DMS153 (cell line): Measurements from ENCODE around the gene HOXC11.

Experiments used
- DNase-seq: peaks from one replicate; lab custom pipeline; 2025; lab: John Stamatoyannopoulos, UW

HOXC11 gene

DNA sequence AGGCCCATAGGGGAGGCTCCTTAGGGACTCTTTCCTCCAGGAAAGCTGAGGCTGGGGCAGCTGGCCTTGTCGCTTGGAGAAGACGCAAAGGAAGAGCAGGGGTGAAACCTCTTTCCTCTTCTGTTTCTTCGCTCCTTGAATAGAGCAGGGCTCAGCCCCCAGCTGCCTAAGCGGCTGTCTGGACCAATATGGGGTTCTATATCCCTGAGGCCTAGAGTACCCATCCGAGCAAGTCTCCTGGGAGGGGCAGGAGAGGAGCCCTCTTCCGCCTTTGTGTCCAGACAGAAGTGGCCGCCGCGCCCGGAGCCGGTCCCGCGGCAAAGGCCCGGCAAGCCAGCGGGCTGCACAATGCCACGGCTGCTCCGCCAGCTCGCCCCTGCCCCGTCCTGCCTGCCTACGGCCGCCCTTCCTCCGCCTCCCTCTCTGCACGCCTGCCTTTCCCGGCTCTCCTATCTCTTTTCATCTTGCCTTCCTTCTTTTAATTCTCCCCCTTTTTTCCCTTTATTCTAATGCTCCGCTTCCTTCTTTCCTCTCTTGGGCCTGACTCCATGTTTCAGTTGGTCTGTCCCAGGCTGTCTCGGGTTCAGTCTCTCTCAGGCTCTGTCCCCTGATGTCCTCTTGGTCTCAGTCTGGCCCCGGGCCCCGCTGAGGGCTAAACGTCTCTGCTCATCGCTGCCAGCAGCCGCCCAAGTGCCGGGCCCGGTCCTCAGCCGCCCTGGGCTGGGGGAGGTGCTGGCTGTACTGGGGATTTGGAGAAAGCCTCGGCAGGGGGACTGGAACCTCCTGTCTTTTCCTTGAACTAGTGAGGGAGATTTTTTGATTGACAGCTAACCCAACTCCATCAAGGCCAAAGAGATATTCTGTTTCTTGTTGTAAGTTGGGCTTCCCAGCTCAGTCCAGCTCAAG is 24.5 kb downstream of the HOXC11 start:
- DNase-seq: no peak

DNA sequence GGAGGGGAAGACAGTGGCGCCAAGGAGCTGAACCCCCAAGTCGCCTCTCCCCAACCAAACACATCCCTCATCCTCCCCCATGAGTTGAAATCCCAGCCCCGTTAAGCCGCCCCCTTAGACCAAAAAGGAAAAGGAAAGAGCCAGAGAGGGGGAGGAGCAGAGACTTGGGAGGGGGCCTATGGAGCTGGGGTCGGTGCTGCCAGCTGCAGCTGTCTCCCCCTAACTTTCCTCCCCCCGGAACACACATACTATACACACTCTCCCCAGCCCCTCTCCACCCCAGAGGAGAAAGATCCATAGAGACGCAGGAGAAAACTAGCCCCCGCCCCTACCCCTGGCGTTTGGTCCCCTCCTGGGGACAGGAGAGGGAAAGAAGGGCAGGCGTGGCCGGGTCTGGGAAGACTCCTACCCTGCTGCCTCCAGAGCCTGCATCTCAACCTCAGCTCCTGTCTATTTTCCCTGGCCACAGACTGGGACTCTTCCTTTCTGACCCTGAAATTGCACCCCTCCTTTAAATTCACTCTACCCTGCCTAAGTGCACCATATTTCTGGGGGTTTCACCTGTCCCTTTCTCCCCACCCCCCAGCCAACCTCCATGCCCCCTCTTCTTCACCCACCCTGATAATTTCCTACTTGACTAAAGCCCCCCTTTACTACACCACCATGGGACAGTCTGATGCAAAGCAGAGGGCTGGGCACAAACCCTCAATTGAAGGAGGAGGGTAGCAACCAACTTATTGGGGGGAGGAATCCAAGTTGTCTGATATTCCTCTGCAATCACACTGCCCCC is 25.4 kb downstream of the HOXC11 start:
- DNase-seq: no peak

DNA sequence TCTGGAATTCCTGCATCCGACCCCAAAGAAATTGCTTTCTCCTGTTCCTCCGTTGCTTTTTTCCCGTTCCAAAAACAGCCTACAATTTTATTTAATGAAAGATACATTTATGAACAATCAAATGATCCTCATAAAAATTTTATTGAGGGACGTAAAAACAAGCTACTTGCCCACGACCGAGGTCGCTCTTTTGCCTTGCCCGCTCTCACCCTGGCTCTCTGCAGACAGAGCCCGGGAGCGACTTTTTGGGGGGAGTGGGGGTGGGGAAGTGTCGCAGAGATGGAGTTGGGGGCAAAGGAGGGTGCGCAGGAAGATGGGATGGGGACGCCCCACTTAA is 25.9 kb downstream of the HOXC11 start:
- DNase-seq: no peak

DNA sequence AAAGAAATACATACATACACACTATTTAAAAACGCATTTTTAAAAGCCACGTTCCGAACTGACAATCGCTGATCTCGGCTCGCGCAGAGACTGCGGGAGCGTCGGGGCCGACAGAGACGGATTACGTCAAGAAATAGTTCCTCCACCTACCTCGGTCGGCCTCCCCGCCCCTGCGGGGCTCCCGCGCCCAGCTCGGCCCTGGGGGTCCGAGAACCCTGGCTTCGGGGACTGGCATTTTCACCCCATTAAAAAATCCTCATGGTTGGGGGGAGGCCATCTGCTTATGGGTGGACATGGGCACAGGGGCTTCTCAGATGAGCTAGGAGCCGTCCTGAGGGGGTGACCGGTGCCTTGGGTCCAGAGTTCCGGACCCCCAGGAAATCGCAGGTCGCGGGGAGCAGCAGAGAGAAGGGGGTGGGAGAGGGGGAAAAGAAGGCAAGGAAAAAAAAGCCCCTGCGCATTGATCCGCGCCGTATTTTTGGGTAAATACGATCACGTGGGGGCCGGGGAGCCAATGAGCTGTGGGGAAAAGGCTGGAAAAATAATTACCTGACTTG is 26.7 kb downstream of the HOXC11 start:
- no peak for DNase-seq

DNA sequence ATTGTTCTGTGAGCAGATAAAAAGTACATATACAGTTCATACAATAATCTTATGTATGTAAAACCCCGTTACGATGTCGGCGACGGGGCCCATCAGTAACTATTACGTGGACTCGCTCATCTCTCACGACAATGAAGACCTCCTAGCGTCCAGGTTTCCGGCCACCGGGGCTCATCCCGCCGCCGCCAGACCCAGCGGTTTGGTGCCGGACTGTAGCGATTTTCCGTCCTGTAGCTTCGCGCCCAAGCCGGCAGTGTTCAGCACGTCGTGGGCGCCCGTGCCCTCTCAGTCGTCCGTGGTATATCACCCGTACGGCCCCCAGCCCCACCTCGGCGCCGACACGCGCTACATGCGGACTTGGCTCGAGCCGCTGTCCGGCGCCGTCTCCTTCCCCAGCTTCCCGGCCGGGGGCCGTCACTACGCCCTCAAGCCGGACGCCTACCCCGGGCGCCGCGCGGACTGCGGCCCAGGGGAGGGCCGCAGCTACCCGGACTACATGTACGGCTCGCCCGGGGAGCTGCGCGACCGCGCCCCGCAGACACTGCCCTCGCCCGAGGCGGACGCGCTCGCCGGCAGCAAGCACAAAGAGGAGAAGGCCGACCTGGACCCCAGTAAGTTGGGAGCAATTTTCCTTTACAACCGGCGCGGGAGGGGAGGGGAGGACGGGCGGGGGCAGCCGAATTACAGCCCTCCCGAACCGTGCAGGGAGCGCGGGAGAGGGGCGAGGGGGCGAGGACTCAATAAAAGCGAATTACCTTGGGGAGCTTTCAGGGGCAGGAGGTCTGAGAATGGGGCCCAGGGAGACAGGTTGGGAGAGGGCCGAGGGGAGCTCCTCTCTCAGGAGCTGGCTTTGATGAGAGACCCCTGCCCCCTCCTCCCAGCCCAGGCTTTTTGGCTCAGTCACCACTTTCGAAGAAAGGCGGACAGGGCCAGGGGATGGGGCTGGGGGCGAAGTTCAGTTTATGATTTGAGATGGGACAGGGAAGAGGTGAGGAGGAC is 27.5 kb downstream of the HOXC11 start, which contains the start of gene HOXC9:
HOXC9 (plus strand) TSS at position 46 of the 999 bp plus-strand sequence; CDS start at position 74, 28 bp downstream.
- no peak for DNase-seq

DNA sequence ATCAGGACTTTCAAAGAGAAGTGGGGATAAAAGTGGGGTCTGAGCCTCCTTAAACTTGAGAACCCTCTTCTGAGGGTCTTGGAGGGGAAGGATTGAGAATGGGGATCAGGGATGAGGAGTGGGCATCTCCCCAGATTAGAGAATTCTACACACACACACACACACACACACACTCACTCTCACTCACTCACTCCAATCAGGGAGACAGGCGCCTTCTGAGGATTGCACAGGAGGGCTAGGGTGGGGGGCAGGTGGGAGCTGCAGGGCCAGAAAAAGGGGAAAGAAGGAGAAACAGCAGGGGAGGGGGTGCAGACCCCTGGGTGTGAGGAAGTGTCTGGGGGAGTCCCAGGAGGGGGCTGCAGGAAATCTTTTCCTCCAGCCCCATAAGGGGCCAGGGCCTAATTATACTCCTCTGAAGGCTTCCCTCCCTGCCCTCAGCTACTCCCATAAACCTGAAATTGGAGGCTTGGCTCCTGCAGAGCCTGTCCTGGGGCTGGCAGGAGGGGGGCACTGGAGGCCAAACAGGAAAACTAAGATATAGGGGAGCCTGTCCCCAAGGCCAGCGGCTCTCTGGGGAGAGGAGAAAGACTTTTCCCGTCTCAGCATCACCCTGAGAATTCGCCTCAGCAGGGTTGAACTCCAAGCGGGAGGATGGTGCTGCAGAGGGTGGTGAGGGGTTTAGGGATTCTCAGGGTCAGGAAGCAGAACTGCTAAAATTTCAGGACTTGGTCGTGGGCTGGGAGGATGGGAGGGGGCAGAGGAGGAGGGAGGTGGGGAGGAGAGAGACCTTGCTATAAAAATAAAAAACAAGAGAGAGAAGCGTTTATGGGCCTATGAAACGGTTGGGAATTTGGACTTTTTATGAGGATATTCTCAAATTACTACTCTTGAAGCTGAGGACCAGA is 28.6 kb downstream of the HOXC11 start:
- no peak for DNase-seq

DNA sequence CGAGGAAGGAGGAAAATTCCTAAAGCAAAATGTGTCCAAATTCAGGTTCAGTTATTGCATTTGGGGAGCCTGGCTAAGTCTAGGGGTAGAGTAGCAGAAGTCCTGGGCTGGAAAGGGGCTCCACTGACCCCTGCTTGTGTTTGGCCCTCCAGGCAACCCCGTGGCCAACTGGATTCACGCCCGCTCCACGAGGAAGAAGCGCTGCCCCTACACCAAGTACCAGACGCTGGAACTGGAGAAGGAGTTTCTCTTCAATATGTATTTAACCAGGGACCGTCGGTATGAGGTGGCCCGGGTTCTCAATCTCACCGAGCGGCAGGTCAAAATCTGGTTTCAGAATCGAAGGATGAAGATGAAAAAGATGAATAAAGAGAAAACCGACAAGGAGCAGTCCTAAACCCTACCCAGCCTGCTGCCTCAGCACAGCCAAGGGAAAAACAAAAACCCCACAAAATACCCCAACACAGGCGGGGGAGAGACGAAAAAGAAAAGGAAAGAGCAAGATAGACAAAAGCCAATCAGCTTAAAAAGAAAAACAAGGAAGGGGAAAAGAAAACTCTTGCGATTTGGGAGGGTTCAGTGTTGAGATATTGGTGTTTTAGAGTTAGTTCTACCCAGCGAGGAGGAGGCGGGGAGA is 29.5 kb downstream of the HOXC11 start:
- DNase-seq: no peak

DNA sequence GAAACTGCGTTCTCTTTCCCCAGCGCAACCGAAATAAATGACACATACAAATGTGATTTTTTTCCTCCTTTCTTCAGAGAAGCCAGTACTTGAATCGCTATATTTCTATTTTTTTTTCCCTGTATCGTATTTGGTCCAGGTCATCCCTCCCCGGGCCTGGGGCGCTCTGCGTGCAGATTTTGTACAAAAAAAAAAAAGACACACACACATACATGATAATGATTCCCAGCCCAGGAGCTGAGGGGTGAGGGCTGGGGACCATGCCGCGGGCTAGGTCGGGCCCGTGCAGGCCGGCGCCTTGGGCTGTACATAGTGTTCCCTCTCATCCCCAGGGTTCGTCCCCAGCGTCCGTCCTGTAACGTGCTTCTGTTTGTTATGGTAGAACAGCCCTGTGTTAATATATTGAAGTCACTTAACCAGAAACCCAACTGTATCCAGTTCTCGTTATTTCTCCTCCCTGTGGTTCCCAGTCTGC is 30.0 kb downstream of the HOXC11 start:
- no peak for DNase-seq

DNA sequence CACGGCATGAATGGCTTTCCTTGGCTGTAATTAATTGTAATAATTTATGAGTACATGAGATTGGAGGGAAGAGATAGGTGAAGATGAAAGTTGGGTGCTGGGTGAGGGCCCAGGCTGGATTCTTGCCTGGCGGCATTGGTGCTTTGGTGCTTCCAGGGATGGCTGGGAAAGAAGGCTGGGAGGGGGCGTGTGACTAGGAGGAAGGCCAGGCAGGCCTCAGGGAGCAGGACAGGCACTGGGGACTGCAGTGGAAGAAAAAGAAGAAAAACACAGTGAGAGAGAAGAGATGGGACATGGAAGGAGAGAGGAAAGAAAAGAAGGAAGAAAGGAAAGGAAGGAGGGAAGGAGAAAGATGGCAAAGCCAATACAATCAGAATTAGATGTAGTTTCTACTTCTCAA is 30.7 kb downstream of the HOXC11 start:
- no peak for DNase-seq

DNA sequence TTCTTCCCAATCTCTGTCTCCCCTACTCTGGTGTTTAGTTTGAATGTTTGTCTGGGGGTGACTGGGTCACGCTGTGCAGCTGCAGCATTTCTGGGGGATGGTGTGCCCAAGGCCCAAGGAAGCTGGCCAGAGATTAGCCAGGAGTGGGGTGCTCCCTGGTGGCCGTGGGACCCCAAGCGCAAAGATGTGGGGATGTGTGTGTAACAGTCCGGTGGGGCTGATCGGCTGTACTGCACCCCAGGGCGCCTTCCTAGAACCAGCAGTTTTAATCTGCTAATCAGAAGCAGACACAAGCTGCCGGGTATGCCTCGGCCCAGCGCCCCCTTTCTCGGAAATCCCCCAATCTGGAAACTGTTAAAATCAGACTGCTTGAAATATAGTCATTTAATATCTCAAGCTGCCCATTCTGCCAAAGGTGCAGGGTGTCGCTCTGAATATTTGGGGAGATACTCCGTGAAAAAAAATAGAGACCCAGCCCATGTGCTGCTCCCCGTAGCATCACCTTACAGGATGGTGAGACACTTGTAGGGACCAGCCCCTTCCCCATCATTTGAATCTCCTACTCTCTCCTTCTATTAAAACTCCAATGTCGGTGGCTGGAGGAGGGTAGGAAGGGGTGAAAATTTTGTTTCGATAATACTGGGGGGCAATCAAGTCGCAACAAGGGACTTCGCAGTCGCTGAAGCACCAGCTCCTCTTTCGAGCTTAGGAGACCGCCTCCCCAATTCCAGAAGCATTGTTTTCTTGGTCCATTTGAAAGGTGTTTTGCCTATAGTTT is 31.3 kb downstream of the HOXC11 start:
- DNase-seq: no peak

DNA sequence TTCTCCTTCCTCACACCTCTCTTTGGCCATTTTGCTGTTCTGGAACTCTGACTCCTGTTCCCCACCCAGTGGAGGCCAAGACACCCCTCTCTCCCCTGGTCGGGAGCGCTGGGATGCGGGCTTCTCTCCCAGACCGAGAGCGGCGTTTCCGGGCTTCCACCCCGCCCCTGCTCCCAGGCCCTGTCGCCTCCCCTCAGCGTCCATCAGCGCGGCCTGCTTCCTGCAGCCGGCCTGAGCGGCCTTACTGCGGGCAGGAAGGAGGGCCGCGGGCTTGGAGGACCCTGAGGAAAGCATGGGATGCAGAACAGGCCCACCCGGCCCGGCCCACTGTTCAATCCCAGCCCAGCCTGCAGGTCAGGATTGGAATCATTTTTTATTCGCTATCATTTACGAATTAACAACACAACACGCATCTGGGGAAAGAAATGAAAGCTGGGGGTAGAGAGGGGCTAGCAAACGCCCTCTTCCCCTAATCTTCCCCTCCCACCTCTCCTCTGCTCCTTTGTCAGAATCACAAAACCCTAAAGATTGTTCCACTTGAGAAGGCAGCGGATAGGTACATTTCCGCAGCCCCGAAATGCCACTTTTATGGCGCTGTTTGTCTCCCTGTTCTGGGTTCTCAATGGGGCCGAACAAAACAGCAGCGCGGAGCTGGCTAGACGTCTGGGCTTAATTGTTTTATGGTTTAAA is 32.1 kb downstream of the HOXC11 start:
- peak; percentile 13 for DNase-seq

DNA sequence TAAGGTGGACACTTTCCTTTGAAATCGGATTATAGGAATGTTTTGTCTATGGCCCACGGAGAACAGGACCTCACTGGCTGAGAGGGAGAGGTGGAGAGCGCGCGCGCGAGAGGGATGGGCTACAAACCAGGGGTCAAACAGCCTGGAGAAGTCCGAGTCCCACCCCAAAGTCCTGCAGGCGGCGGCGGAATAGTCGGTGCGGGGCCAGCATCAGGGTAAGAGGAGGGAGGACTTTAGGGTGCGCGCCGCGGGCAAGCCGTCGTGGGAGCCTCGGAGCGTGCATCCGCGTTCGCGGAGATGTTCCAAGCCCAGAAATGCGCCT is 32.6 kb downstream of the HOXC11 start:
- DNase-seq: no peak

DNA sequence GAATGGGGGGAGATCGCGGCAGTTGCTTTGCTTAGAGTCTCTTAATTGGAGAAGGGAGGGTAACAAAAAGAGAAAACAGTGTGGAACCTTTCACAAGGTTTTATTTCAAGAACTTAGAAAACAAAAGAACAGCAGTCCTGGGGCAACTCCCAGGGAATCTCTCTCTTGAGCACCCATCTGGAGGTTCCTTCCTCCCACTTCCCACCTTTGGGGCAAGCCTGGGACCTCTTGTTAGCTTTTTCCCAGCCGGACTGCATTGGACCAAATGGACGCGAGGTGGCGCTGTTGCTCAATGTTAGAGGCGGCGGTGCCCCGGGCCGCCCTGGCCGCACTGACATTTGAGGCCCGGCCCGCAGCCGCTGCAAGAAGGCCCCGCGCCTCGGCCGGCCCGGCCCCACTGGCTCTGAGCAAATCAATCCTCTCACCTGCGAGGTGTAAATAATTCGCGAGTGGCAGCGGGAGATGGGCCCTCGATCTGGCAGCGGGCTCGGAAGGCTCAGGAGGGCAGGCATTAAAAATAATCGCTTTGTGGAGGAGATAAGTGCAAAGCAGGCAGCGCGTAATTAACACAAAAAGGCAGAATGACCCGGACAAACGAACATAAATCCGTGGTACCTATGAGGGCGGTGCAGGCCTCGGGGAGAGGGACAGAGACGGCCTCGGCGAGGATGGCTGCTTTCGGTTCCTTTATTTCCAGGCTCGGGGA is 33.1 kb downstream of the HOXC11 start:
- peak; percentile 20 for DNase-seq

DNA sequence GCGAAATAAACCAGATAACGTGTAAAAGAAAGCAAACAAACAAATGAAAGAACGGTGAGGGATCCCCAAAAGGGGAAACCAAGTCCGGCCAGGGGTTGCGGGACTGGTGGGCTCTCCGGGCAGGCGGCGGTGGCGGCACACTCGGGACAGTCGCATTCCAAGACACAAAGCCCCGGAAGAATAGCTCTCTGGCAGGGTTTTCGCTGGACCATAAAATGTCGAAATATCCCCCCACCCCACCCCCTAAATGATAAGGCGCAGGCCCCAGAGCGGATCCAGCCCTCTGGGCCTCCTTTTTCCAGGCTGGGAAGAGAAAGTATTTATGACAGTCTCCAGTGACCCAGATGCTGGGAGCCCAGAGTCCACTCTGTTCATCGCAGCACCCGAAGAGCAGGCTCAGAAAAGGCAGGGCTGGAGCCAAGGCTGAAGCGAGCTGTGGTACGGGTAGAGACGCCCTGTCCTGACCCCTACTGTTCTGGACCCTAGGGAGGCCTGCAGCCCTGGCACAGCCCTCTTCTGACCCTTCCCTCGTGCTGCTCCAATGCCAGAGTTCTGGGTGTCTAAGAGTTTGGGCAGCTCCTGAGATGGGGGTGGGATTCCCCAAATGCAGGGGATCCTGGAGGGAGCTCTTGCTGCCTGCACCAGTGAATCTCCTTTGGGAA is 33.8 kb downstream of the HOXC11 start:
- no peak for DNase-seq

DNA sequence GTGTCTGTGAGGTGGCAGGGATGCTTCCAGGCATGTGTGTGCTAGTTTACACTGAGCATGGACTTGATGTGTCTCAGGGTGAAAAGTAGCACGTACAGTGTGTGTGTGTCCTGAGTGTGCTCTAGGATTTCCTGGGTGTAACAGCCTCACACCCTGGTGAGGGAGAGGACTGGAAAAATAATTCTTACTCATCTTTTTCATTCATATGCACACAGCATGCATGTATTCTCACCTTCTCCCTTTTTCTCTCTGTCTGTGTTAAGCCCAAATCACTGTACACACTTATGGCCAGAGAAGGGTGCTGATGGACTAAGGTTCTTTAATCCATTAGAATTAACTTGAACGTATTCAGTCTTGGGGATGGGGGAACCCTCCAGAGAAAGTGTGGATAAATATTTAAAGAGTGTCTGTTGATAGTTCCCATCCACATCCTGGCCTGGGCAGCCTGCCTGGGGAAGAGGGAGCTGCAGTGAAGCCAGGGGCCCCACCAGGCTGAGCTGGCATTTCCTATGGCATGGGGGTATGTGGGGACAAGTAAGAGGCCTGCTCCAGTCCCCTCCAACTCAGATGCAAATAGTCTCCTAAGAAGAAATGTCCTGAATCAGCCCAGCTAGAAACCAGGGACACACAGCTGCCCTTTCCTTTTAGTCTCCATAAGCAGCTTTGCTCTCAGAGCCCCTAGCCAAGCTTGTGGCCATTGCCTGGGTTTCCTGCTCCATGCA is 34.8 kb downstream of the HOXC11 start:
- no peak for DNase-seq

DNA sequence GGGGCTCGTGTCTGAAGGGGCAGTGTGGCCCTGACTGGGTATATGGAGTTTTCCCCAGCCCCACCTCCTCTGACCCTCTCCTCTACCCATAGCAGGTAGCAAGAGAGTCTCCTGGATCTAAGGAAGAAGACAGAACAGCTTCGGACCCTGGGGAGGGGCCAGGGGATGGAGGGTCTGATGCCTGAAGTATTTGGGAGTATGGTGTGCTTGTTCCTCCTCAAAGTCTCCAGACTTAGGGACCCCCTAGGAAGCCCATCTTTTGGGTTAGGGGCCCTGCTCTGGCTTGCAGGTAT is 35.3 kb downstream of the HOXC11 start:
- DNase-seq: no peak
